Measurements from ENCODE around the gene IGF1. TPM values are rescaled to one million over a fixed set of nuclear protein-coding genes. Genes with fewer than 3 reads are reported as not detected.

Gene IGF1
- total RNA-seq, 1 experiment from 2014 or later = 0.68 TPM

GRCh38 chr12:102509123-102509626 is 28.8 kb upstream of the IGF1 start:
- H3K4me1 ChIP-seq (replicated peaks) = no peaks in the 10 kb centered on the region
- DNase-seq (ENCODE audit: low read depth in 1 of 2, low spot score in 2 of 2) = no peak
- 0 out of 2 replicates have a peak, but pooled peaks cover 4% of the 10 kb centered on the region for H3K9me3 ChIP-seq (replicated peaks)
- H3K27me3 ChIP-seq (replicated peaks) = no peaks in the 10 kb centered on the region
- no peaks in the 10 kb centered on the region for H3K36me3 ChIP-seq
- H3K27ac ChIP-seq = no peak overlapping the region
- H3K4me3 ChIP-seq = no peak overlapping the region

GRCh38 chr12:102508052-102508451 is 27.7 kb upstream of the IGF1 start:
- no peaks in the 10 kb centered on the region for H3K27me3 ChIP-seq (replicated peaks)
- H3K36me3 ChIP-seq = no peaks in the 10 kb centered on the region
- H3K4me1 ChIP-seq (replicated peaks) = no peaks in the 10 kb centered on the region
- no peak overlapping the region for H3K4me3 ChIP-seq
- DNase-seq (ENCODE audit: low read depth in 1 of 2, low spot score in 2 of 2) = no peak
- no peak overlapping the region for H3K27ac ChIP-seq
- 0 out of 2 replicates have a peak, but pooled peaks cover 4% of the 10 kb centered on the region for H3K9me3 ChIP-seq (replicated peaks)

- DNase-seq (ENCODE audit: low read depth in 1 of 2, low spot score in 2 of 2) = no peak
- 0 out of 2 replicates have a peak, but pooled peaks cover 4% of the 10 kb centered on the region for H3K9me3 ChIP-seq (replicated peaks)
These were observed 26.9 kb upstream of the IGF1 start for GRCh38 chr12:102507301-102507700.

GRCh38 chr12:102504871-102505270 is 24.5 kb upstream of the IGF1 start:
- no peak overlapping the region for H3K4me3 ChIP-seq
- DNase-seq (ENCODE audit: low read depth in 1 of 2, low spot score in 2 of 2) = no peak
- no peaks in the 10 kb centered on the region for H3K36me3 ChIP-seq

More at GRCh38 chr12:102507301-102507700, 26.9 kb upstream of the IGF1 start:
- Histone ChIP-seq H3K4me1 (replicated peaks) (no peaks in the 10 kb centered on the region), H3K4me3 (no peak overlapping the region), H3K36me3 (no peaks in the 10 kb centered on the region), H3K27ac (no peak overlapping the region), H3K27me3 (replicated peaks) (no peaks in the 10 kb centered on the region)

GRCh38 chr12:102504280-102504679 is 23.9 kb upstream of the IGF1 start:
- no peaks in the 10 kb centered on the region for H3K4me1 ChIP-seq (replicated peaks)
- no peak overlapping the region for H3K4me3 ChIP-seq
- no peaks in the 10 kb centered on the region for H3K27me3 ChIP-seq (replicated peaks)
- no peak for DNase-seq (ENCODE audit: low read depth in 1 of 2, low spot score in 2 of 2)
- H3K9me3 ChIP-seq (replicated peaks) = 0 out of 2 replicates have a peak, but pooled peaks cover 4% of the 10 kb centered on the region
- H3K27ac ChIP-seq = no peak overlapping the region
- no peaks in the 10 kb centered on the region for H3K36me3 ChIP-seq

More at GRCh38 chr12:102504871-102505270, 24.5 kb upstream of the IGF1 start:
- no peak overlapping the region for H3K27ac ChIP-seq
- no peaks in the 10 kb centered on the region for H3K27me3 ChIP-seq (replicated peaks)
- 0 out of 2 replicates have a peak, but pooled peaks cover 4% of the 10 kb centered on the region for H3K9me3 ChIP-seq (replicated peaks)
- H3K4me1 ChIP-seq (replicated peaks) = no peaks in the 10 kb centered on the region

- Histone ChIP-seq H3K4me1 (replicated peaks) (no peaks in the 10 kb centered on the region), H3K9me3 (replicated peaks) (0 out of 2 replicates have a peak, but pooled peaks cover 4% of the 10 kb centered on the region), H3K27me3 (replicated peaks) (no peaks in the 10 kb centered on the region), H3K27ac (no peak overlapping the region), H3K4me3 (no peak overlapping the region), H3K36me3 (no peaks in the 10 kb centered on the region)
- no peak for DNase-seq (ENCODE audit: low read depth in 1 of 2, low spot score in 2 of 2)
These were observed 23.5 kb upstream of the IGF1 start for GRCh38 chr12:102503831-102504230.

- Histone ChIP-seq H3K36me3 (no peaks in the 10 kb centered on the region), H3K9me3 (replicated peaks) (0 out of 2 replicates have a peak, but pooled peaks cover 3% of the 10 kb centered on the region), H3K27ac (no peak overlapping the region), H3K27me3 (replicated peaks) (no peaks in the 10 kb centered on the region), H3K4me3 (no peak overlapping the region), H3K4me1 (replicated peaks) (no peaks in the 10 kb centered on the region)
- no peak for DNase-seq (ENCODE audit: low read depth in 1 of 2, low spot score in 2 of 2)
These were observed 22.8 kb upstream of the IGF1 start for GRCh38 chr12:102503056-102503681.

GRCh38 chr12:102501773-102502172 is 21.4 kb upstream of the IGF1 start:
- H3K27ac ChIP-seq = no peak overlapping the region
- H3K4me3 ChIP-seq = no peak overlapping the region
- DNase-seq (ENCODE audit: low read depth in 1 of 2, low spot score in 2 of 2) = no peak
- H3K27me3 ChIP-seq (replicated peaks) = no peaks in the 10 kb centered on the region
- H3K36me3 ChIP-seq = no peaks in the 10 kb centered on the region
- H3K4me1 ChIP-seq (replicated peaks) = no peaks in the 10 kb centered on the region
- H3K9me3 ChIP-seq (replicated peaks) = no peaks in the 10 kb centered on the region

- H3K27me3 ChIP-seq (replicated peaks) = no peaks in the 10 kb centered on the region
- no peak for DNase-seq (ENCODE audit: low read depth in 1 of 2, low spot score in 2 of 2)
- no peak overlapping the region for H3K27ac ChIP-seq
- no peak overlapping the region for H3K4me3 ChIP-seq
- no peaks in the 10 kb centered on the region for H3K4me1 ChIP-seq (replicated peaks)
- H3K36me3 ChIP-seq = no peaks in the 10 kb centered on the region
- H3K9me3 ChIP-seq (replicated peaks) = peaks cover 2% of the 10 kb centered on the region; the same call in 1 of the 2 replicates
These were observed 18.1 kb upstream of the IGF1 start for GRCh38 chr12:102498471-102498870.

- Histone ChIP-seq H3K4me1 (replicated peaks) (no peaks in the 10 kb centered on the region), H3K27ac (no peak overlapping the region), H3K27me3 (replicated peaks) (no peaks in the 10 kb centered on the region), H3K4me3 (no peak overlapping the region), H3K9me3 (replicated peaks) (peaks cover 2% of the 10 kb centered on the region; the same call in 1 of the 2 replicates), H3K36me3 (no peaks in the 10 kb centered on the region)
- DNase-seq (ENCODE audit: low read depth in 1 of 2, low spot score in 2 of 2) = no peak
These were observed 17.4 kb upstream of the IGF1 start for GRCh38 chr12:102497743-102498142.

- Histone ChIP-seq H3K4me3 (no peak overlapping the region), H3K27ac (no peak overlapping the region), H3K27me3 (replicated peaks) (no peaks in the 10 kb centered on the region), H3K36me3 (no peaks in the 10 kb centered on the region), H3K9me3 (replicated peaks) (peaks cover 2% of the 10 kb centered on the region; the same call in 1 of the 2 replicates), H3K4me1 (replicated peaks) (no peaks in the 10 kb centered on the region)
- no peak for DNase-seq (ENCODE audit: low read depth in 1 of 2, low spot score in 2 of 2)
These were observed 16.2 kb upstream of the IGF1 start for GRCh38 chr12:102496591-102496990.

- Histone ChIP-seq H3K36me3 (no peaks in the 10 kb centered on the region), H3K9me3 (replicated peaks) (peaks cover under 1% of the 10 kb centered on the region), H3K27me3 (replicated peaks) (no peaks in the 10 kb centered on the region), H3K4me1 (replicated peaks) (peaks cover 4% of the 10 kb centered on the region), H3K27ac (no peak overlapping the region), H3K4me3 (no peak overlapping the region)
- DNase-seq (ENCODE audit: low read depth in 1 of 2, low spot score in 2 of 2) = no peak
These were observed 6.9 kb upstream of the IGF1 start for GRCh38 chr12:102487226-102487625.

- Histone ChIP-seq H3K36me3 (no peaks in the 10 kb centered on the region), H3K9me3 (replicated peaks) (peaks cover 5% of the 10 kb centered on the region), H3K4me1 (replicated peaks) (peaks cover 9% of the 10 kb centered on the region), H3K27me3 (replicated peaks) (no peaks in the 10 kb centered on the region), H3K27ac (no peak overlapping the region), H3K4me3 (no peak overlapping the region)
- no peak for DNase-seq (ENCODE audit: low read depth in 1 of 2, low spot score in 2 of 2)
These were observed 5.8 kb upstream of the IGF1 start for GRCh38 chr12:102486153-102486552.

GRCh38 chr12:102484428-102484958 is 4.1 kb upstream of the IGF1 start:
- peak in 1 of 2 experiments; percentile 66 for DNase-seq (ENCODE audit: low read depth in 1 of 2, low spot score in 2 of 2)
- Histone ChIP-seq H3K36me3 (no peaks in the 10 kb centered on the region), H3K27ac (0 out of 2 replicates have a peak overlapping the region, but pooled peaks have one; percentile 16), H3K4me3 (no peak overlapping the region), H3K9me3 (replicated peaks) (peaks cover 5% of the 10 kb centered on the region), H3K4me1 (replicated peaks) (peaks cover 12% of the 10 kb centered on the region), H3K27me3 (replicated peaks) (no peaks in the 10 kb centered on the region)
